H9 (cell line): Measurements from ENCODE around the gene MFSD12. TPM values are rescaled to one million over a fixed set of nuclear protein-coding genes. Genes with fewer than 3 reads are reported as not detected.

ENCODE experiments used
- DNase-seq: peaks from one replicate; pipeline ENCODE4 v3.0.0-alpha.2; 2017
- H2AFZ ChIP-seq: one replicate; pipeline ENCODE4 v1.6.1; 2013; ENCODE audit warnings: mild to moderate bottlenecking, low read length, control low read depth, moderate library complexity
- H2AK5ac ChIP-seq: 2 replicates; pipeline ENCODE4 v1.6.1; 2013; ENCODE audit warnings: low read length, control low read depth, mixed read lengths; ENCODE audit not compliant: insufficient read length
- H2BK120ac ChIP-seq: one replicate; pipeline ENCODE4 v1.6.1; 2013; ENCODE audit warnings: low read depth, mild to moderate bottlenecking, low read length, control low read depth, inconsistent platforms; ENCODE audit not compliant: poor library complexity, severe bottlenecking
- H2BK12ac ChIP-seq: 2 replicates; pipeline ENCODE4 v1.6.1; 2013; ENCODE audit warnings: low read length, control low read depth, mixed read lengths, low read depth; ENCODE audit not compliant: insufficient read length
- H2BK15ac ChIP-seq: 2 replicates; pipeline ENCODE4 v1.6.1; 2013; ENCODE audit warnings: low read depth, low read length, control low read depth
- H2BK20ac ChIP-seq: one replicate; pipeline ENCODE4 v1.6.1; 2013; ENCODE audit warnings: low read depth, mild to moderate bottlenecking, low read length, control low read depth, inconsistent platforms; ENCODE audit not compliant: poor library complexity, severe bottlenecking
- H2BK5ac ChIP-seq: 2 replicates; pipeline ENCODE4 v1.6.1; 2013; ENCODE audit warnings: low read length, control low read depth, mixed read lengths; ENCODE audit not compliant: insufficient read length
- H3K14ac ChIP-seq: 2 replicates; pipeline ENCODE4 v1.6.1; 2013; ENCODE audit warnings: low read length, control low read depth; ENCODE audit not compliant: insufficient read depth
- H3K18ac ChIP-seq: 2 replicates; pipeline ENCODE4 v1.6.1; 2013; ENCODE audit warnings: low read depth, mild to moderate bottlenecking, mixed read lengths, low read length, control low read depth; ENCODE audit not compliant: insufficient read length
- H3K23ac ChIP-seq: 2 replicates; pipeline ENCODE4 v1.6.1; 2013; ENCODE audit warnings: low read length, control low read depth, mixed read lengths, low read depth; ENCODE audit not compliant: insufficient read length
- H3K23me2 ChIP-seq: 2 replicates; pipeline ENCODE4 v1.6.1; 2013; ENCODE audit warnings: low read depth, mild to moderate bottlenecking, mixed read lengths, low read length, control low read depth; ENCODE audit not compliant: insufficient read length, poor library complexity, severe bottlenecking
- H3K27ac ChIP-seq: 2 replicates; pipeline ENCODE4 v1.5.1; 2013; ENCODE audit warnings: low read length, control low read depth, mixed read lengths, low read depth; ENCODE audit not compliant: insufficient read length
- H3K27me3 ChIP-seq: 2 replicates; pipeline ENCODE4 v1.6.1; 2013; ENCODE audit warnings: low read length, control low read depth, inconsistent platforms; ENCODE audit not compliant: insufficient read depth
- H3K4ac ChIP-seq: 2 replicates; pipeline ENCODE4 v1.6.1; 2013; ENCODE audit warnings: low read depth, mild to moderate bottlenecking, control low read depth, inconsistent platforms, low read length, moderate library complexity
- H3K4me1 ChIP-seq: 2 replicates; pipeline ENCODE4 v1.6.1; 2013; ENCODE audit warnings: low read length, control low read depth, inconsistent platforms; ENCODE audit not compliant: insufficient read depth
- H3K4me2 ChIP-seq: 2 replicates; pipeline ENCODE4 v1.6.1; 2013; ENCODE audit warnings: low read length, control low read depth, mixed read lengths; ENCODE audit not compliant: insufficient read length, insufficient read depth
- H3K56ac ChIP-seq: 2 replicates; pipeline ENCODE4 v1.6.1; 2013; ENCODE audit warnings: low read depth, mild to moderate bottlenecking, mixed read lengths, low read length, control low read depth; ENCODE audit not compliant: insufficient read length
- H3K79me1 ChIP-seq: 2 replicates; pipeline ENCODE4 v1.6.1; 2013; ENCODE audit warnings: low read depth, mild to moderate bottlenecking, moderate library complexity, low read length, control low read depth, inconsistent platforms; ENCODE audit not compliant: insufficient read depth, poor library complexity, severe bottlenecking
- H3K79me2 ChIP-seq: 2 replicates; pipeline ENCODE4 v1.6.1; 2013; ENCODE audit warnings: low read length, control low read depth, inconsistent platforms; ENCODE audit not compliant: insufficient read depth
- H3K9ac ChIP-seq: 2 replicates; pipeline ENCODE4 v1.6.1; 2013; ENCODE audit warnings: low read length, control low read depth, mixed read lengths; ENCODE audit not compliant: insufficient read length; ENCODE audit errors: extremely low read depth
- H3K9me3 ChIP-seq: one replicate; pipeline ENCODE4 v1.6.1; 2013; ENCODE audit warnings: low read depth, low read length, inconsistent platforms; ENCODE audit not compliant: control insufficient read depth
- H3T11ph ChIP-seq: one replicate; pipeline ENCODE4 v1.6.1; 2013; ENCODE audit warnings: mild to moderate bottlenecking, low read length, control low read depth, inconsistent platforms
- H4K20me1 ChIP-seq: one replicate; pipeline ENCODE4 v1.6.1; 2013; ENCODE audit not compliant: control insufficient read depth, insufficient read length, insufficient read depth
- H4K5ac ChIP-seq: 2 replicates; pipeline ENCODE4 v1.6.1; 2013; ENCODE audit warnings: low read depth, mild to moderate bottlenecking, mixed read lengths, low read length, control low read depth; ENCODE audit not compliant: insufficient read length
- H4K8ac ChIP-seq: replicated peaks from 2 replicates; pipeline ENCODE4 v1.6.1; 2013; ENCODE audit warnings: low read length, control low read depth, mixed read lengths, low read depth; ENCODE audit not compliant: insufficient read length
- H4K91ac ChIP-seq: 2 replicates; pipeline ENCODE4 v1.6.1; 2013; ENCODE audit warnings: low read depth, mild to moderate bottlenecking, moderate library complexity, mixed read lengths, low read length, control low read depth; ENCODE audit not compliant: insufficient read length
- H3K27ac Mint-ChIP-seq, 3 experiments: 2 replicates in 2 of 3; 3 replicates in 1 of 3; pipeline ENCODE4 v1.8.0; 2020 to 2021; ENCODE audit warnings: mixed read lengths in 3 of 3, mild to moderate bottlenecking in 1 of 3, moderate library complexity in 1 of 3
- H3K27me3 Mint-ChIP-seq: 2 replicates; pipeline ENCODE4 v1.8.0; 2021; ENCODE audit warnings: low read depth, mild to moderate bottlenecking, moderate library complexity, mixed read lengths
- H3K36me3 Mint-ChIP-seq, 3 experiments: 2 replicates in 2 of 3; 3 replicates in 1 of 3; pipeline ENCODE4 v1.8.0; 2020 to 2021; ENCODE audit warnings: low read depth in 3 of 3, mixed read lengths in 3 of 3; ENCODE audit not compliant: insufficient read depth in 1 of 3
- H3K4me1 Mint-ChIP-seq, 2 experiments: 2 replicates each; pipeline ENCODE4 v1.8.0; 2020; ENCODE audit warnings: mixed read lengths in 2 of 2
- H3K4me3 Mint-ChIP-seq, 2 experiments: 2 replicates in 1 of 2; 3 replicates in 1 of 2; pipeline ENCODE4 v1.8.0; 2020 to 2021; ENCODE audit warnings: mild to moderate bottlenecking in 2 of 2, mixed read lengths in 2 of 2, moderate library complexity in 1 of 2
- H3K9me3 Mint-ChIP-seq, 2 experiments: 2 replicates in 1 of 2; 3 replicates in 1 of 2; pipeline ENCODE4 v1.8.0; 2020; ENCODE audit warnings: mild to moderate bottlenecking in 2 of 2, mixed read lengths in 2 of 2, moderate library complexity in 1 of 2
- CTCF ChIP-seq: fragments of 200-600 bp; sonication (generic); conservative IDR thresholded peaks from 3 replicates; pipeline ENCODE4 v1.8.0; 2021; ENCODE audit warnings: antibody characterized with exemption, mild to moderate bottlenecking
- WGBS: extraction: QIAGEN DNeasy Blood & Tissue Kit; methylation state at CpG from one replicate; pipeline ENCODE4 v1.1.7; 2013; ENCODE audit warnings: missing lambda C conversion rate, low lambda C conversion rate, mixed read lengths; ENCODE audit not compliant: insufficient read length; ENCODE audit errors: extremely low coverage; 5-methylcytosine and 5-hydroxymethylcytosine counted together
- total RNA-seq: library from RNA; stranded (reverse); gene quantifications from 2 replicates; pipeline ENCODE4 v1.2.1, GENCODE V29; 2021

MFSD12 gene
- total RNA-seq, 1 experiment from 2014 or later: 58.8 TPM

- H4K20me1 ChIP-seq: no peaks in the 10 kb centered on the region
- no peak overlapping the region for H4K8ac ChIP-seq
- H4K5ac ChIP-seq: no peak overlapping the region
- TF ChIP-seq CTCF: no peak
- no peak overlapping the region for H3K9ac ChIP-seq
- no peak overlapping the region for H2BK120ac ChIP-seq
- H3K4me1 ChIP-seq: no peaks in the 10 kb centered on the region
- H3K36me3 Mint-ChIP-seq: peaks cover 4 to 13% (median 12%) of the 10 kb centered on the region in 3 experiments; a peak in 6 of 7 replicates
- DNase-seq: no peak
- H2BK5ac ChIP-seq: no peak overlapping the region
- H3K9me3 ChIP-seq: no peaks in the 10 kb centered on the region
- no peaks in the 10 kb centered on the region for H3K79me2 ChIP-seq
- H3K4me3 Mint-ChIP-seq: no peak overlapping the region
- no peaks in the 10 kb centered on the region for H3K23me2 ChIP-seq
- H2AFZ ChIP-seq: no peak overlapping the region
- no peak overlapping the region for H2BK15ac ChIP-seq
- no peak overlapping the region for H4K91ac ChIP-seq
- no peaks in the 10 kb centered on the region for H3K9me3 Mint-ChIP-seq
- no peaks in the 10 kb centered on the region for H3K79me1 ChIP-seq
- H3K18ac ChIP-seq: no peak overlapping the region
- no peak overlapping the region for H2AK5ac ChIP-seq
- no peak overlapping the region for H3K23ac ChIP-seq
- no peak overlapping the region for H3K27ac ChIP-seq
- H2BK20ac ChIP-seq: no peak overlapping the region
- H3K4me1 Mint-ChIP-seq: peaks cover 2 to 3% of the 10 kb centered on the region in 2 experiments; a peak in 1 of 4 replicates
- H3K4ac ChIP-seq: no peak overlapping the region
- H3K14ac ChIP-seq: no peak overlapping the region
- no CpG with 5 or more reads among the region's 23 CpGs for WGBS
- no peak overlapping the region for H2BK12ac ChIP-seq
- H3K4me2 ChIP-seq: no peak overlapping the region
- no peaks in the 10 kb centered on the region for H3K27me3 Mint-ChIP-seq
- H3K27ac Mint-ChIP-seq: no peak overlapping the region
- no peaks in the 10 kb centered on the region for H3K27me3 ChIP-seq
- H3T11ph ChIP-seq: no peak overlapping the region
- no peak overlapping the region for H3K56ac ChIP-seq
Measured at GRCh38 chr19:3546119-3546518, 11.3 kb downstream of the MFSD12 start.
